ENCODE data around the gene ISCA2. TPM values are rescaled to one million over a fixed set of nuclear protein-coding genes. Genes with fewer than 3 reads are reported as not detected.

Gene ISCA2
- total and polyA plus RNA-seq, 2 donors: 34.1 to 35.3 TPM

GRCh38 chr14:74491956-74492775 lies 1.4 kb upstream of the ISCA2 start:
- WGBS: 4% methylated on average over 20 of the region's 20 CpGs
- Histone ChIP-seq H3K9me3 (ENCODE audit: control insufficient read depth in 2 of 2, insufficient read depth in 1 of 2, low read length in 1 of 2) (no peaks in the 10 kb centered on the region), H3K4me1 (ENCODE audit: control insufficient read depth in 2 of 2, insufficient read depth in 2 of 2, low read length in 2 of 2) (peaks cover 15 to 20% of the 10 kb centered on the region in 2 donors), H3K27ac (ENCODE audit: low read depth in 1 of 2, low read length in 1 of 2) (no peak overlapping the region), H3K27me3 (ENCODE audit: control insufficient read depth in 2 of 2, insufficient read depth in 1 of 2, low read length in 1 of 2) (peaks cover 15 to 21% of the 10 kb centered on the region in 2 donors), H3K36me3 (ENCODE audit: control insufficient read depth in 2 of 2, insufficient read depth in 2 of 2, low read length in 1 of 2) (peaks cover 0 to 4% of the 10 kb centered on the region in 2 donors), H3K4me3 (ENCODE audit: low read length in 2 of 2) (peak overlapping the region; percentile 72 to 78)
- DNase-seq (ENCODE audit: low read depth in 6 of 9, low spot score in 9 of 9): peak in 1 of 9 donors; percentile 41

DNA sequence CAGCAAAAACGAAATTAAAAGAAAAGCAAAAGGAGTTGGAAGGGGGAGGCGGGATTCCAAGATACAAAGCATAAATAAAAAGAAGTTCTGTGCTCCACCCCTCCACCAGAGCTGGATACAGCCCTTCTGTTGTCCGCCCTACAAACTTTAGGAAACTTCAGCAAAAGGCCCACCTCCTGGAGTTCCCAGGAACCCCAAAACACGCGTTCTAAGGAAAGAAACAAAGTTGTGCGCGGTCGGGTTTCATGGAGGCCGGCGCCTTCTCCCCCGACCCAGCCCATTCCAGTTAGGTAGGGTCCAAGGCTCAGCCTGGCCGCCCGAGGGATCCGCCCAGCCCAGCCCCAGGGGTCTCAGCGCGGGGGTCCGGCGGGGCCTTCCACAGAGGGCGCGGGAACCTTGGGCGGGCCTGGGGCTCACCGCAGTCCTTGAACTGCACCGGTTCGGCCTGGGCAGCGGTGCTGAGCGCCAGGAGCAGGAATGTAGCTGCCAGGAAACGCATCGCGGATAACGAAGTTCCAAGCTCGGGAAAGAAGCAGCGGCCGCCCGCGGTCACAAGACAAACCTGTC lies 706 bp upstream of the ISCA2 start, which contains the start of gene NPC2:
Gene NPC2, minus strand, starts transcription at position 530 of the 567 bp plus-strand sequence. Its CDS starts 31 bp downstream, at position 499.
- under 1% methylated on average over 35 of the region's 35 CpGs for WGBS
- H3K4me1 ChIP-seq (ENCODE audit: control insufficient read depth in 2 of 2, insufficient read depth in 2 of 2, low read length in 2 of 2): peaks cover 15 to 20% of the 10 kb centered on the region in 2 donors

GRCh38 chr14:74495356-74495755 lies 1.8 kb downstream of the ISCA2 start:
- 95% methylated on average over 2 of the region's 2 CpGs for WGBS
- no peak overlapping the region for H3K27ac ChIP-seq (ENCODE audit: low read depth in 1 of 2, low read length in 1 of 2)

More for the DNA sequence above, 706 bp upstream of the ISCA2 start, which contains the start of gene NPC2:
- DNase-seq (ENCODE audit: low read depth in 6 of 9, low spot score in 9 of 9): peak in 1 of 9 donors; percentile 9
- H3K9me3 ChIP-seq (ENCODE audit: control insufficient read depth in 2 of 2, insufficient read depth in 1 of 2, low read length in 1 of 2): no peaks in the 10 kb centered on the region
- H3K36me3 ChIP-seq (ENCODE audit: control insufficient read depth in 2 of 2, insufficient read depth in 2 of 2, low read length in 1 of 2): peaks cover 0 to 4% of the 10 kb centered on the region in 2 donors
- peak within 1 kb of the TSS; percentile 72 to 97 for H3K4me3 ChIP-seq (ENCODE audit: low read length in 2 of 2)
- H3K27ac ChIP-seq (ENCODE audit: low read depth in 1 of 2, low read length in 1 of 2): peak within 1 kb of the TSS; percentile 65 to 83
- peaks cover 15 to 21% of the 10 kb centered on the region in 2 donors for H3K27me3 ChIP-seq (ENCODE audit: control insufficient read depth in 2 of 2, insufficient read depth in 1 of 2, low read length in 1 of 2)

GRCh38 chr14:74500417-74501134 lies 7.0 kb downstream of the ISCA2 start:
- H3K4me3 ChIP-seq (ENCODE audit: low read length in 2 of 2): no peak overlapping the region
- WGBS: 96% methylated on average over 10 of the region's 10 CpGs
- H3K9me3 ChIP-seq (ENCODE audit: control insufficient read depth in 2 of 2, insufficient read depth in 1 of 2, low read length in 1 of 2): no peaks in the 10 kb centered on the region
- H3K27ac ChIP-seq (ENCODE audit: low read depth in 1 of 2, low read length in 1 of 2): no peak overlapping the region
- H3K36me3 ChIP-seq (ENCODE audit: control insufficient read depth in 2 of 2, insufficient read depth in 2 of 2, low read length in 1 of 2): peaks cover 0 to 1% of the 10 kb centered on the region in 2 donors
- no peak for DNase-seq (ENCODE audit: low read depth in 6 of 9, low spot score in 9 of 9)
- H3K27me3 ChIP-seq (ENCODE audit: control insufficient read depth in 2 of 2, insufficient read depth in 1 of 2, low read length in 1 of 2): no peaks in the 10 kb centered on the region
- H3K4me1 ChIP-seq (ENCODE audit: control insufficient read depth in 2 of 2, insufficient read depth in 2 of 2, low read length in 2 of 2): peaks cover 0 to under 1% of the 10 kb centered on the region in 2 donors

More at GRCh38 chr14:74495356-74495755, 1.8 kb downstream of the ISCA2 start:
- H3K9me3 ChIP-seq (ENCODE audit: control insufficient read depth in 2 of 2, insufficient read depth in 1 of 2, low read length in 1 of 2): no peaks in the 10 kb centered on the region
- H3K4me3 ChIP-seq (ENCODE audit: low read length in 2 of 2): no peak overlapping the region
- H3K27me3 ChIP-seq (ENCODE audit: control insufficient read depth in 2 of 2, insufficient read depth in 1 of 2, low read length in 1 of 2): peaks cover 15 to 21% of the 10 kb centered on the region in 2 donors
- peaks cover 0 to 4% of the 10 kb centered on the region in 2 donors for H3K36me3 ChIP-seq (ENCODE audit: control insufficient read depth in 2 of 2, insufficient read depth in 2 of 2, low read length in 1 of 2)
- DNase-seq (ENCODE audit: low read depth in 6 of 9, low spot score in 9 of 9): no peak
- peaks cover 15 to 20% of the 10 kb centered on the region in 2 donors for H3K4me1 ChIP-seq (ENCODE audit: control insufficient read depth in 2 of 2, insufficient read depth in 2 of 2, low read length in 2 of 2)

GRCh38 chr14:74501135-74501614 lies 7.6 kb downstream of the ISCA2 start:
- Histone ChIP-seq H3K9me3 (ENCODE audit: control insufficient read depth in 2 of 2, insufficient read depth in 1 of 2, low read length in 1 of 2) (no peaks in the 10 kb centered on the region), H3K36me3 (ENCODE audit: control insufficient read depth in 2 of 2, insufficient read depth in 2 of 2, low read length in 1 of 2) (no peaks in the 10 kb centered on the region), H3K27ac (ENCODE audit: low read depth in 1 of 2, low read length in 1 of 2) (no peak overlapping the region), H3K27me3 (ENCODE audit: control insufficient read depth in 2 of 2, insufficient read depth in 1 of 2, low read length in 1 of 2) (no peaks in the 10 kb centered on the region), H3K4me3 (ENCODE audit: low read length in 2 of 2) (no peak overlapping the region), H3K4me1 (ENCODE audit: control insufficient read depth in 2 of 2, insufficient read depth in 2 of 2, low read length in 2 of 2) (peaks cover 0 to 7% of the 10 kb centered on the region in 2 donors)
- peak in 1 of 9 donors; percentile 22 for DNase-seq (ENCODE audit: low read depth in 6 of 9, low spot score in 9 of 9)
- WGBS: 85% methylated on average over 16 of the region's 16 CpGs

GRCh38 chr14:74501691-74502090 lies 8.1 kb downstream of the ISCA2 start:
- Histone ChIP-seq H3K9me3 (ENCODE audit: control insufficient read depth in 2 of 2, insufficient read depth in 1 of 2, low read length in 1 of 2) (no peaks in the 10 kb centered on the region), H3K4me1 (ENCODE audit: control insufficient read depth in 2 of 2, insufficient read depth in 2 of 2, low read length in 2 of 2) (peaks cover 0 to 11% of the 10 kb centered on the region in 2 donors), H3K36me3 (ENCODE audit: control insufficient read depth in 2 of 2, insufficient read depth in 2 of 2, low read length in 1 of 2) (no peaks in the 10 kb centered on the region), H3K4me3 (ENCODE audit: low read length in 2 of 2) (no peak overlapping the region), H3K27ac (ENCODE audit: low read depth in 1 of 2, low read length in 1 of 2) (no peak overlapping the region), H3K27me3 (ENCODE audit: control insufficient read depth in 2 of 2, insufficient read depth in 1 of 2, low read length in 1 of 2) (no peaks in the 10 kb centered on the region)
- 89% methylated on average over 5 of the region's 5 CpGs for WGBS
- DNase-seq (ENCODE audit: low read depth in 6 of 9, low spot score in 9 of 9): no peak

DNA sequence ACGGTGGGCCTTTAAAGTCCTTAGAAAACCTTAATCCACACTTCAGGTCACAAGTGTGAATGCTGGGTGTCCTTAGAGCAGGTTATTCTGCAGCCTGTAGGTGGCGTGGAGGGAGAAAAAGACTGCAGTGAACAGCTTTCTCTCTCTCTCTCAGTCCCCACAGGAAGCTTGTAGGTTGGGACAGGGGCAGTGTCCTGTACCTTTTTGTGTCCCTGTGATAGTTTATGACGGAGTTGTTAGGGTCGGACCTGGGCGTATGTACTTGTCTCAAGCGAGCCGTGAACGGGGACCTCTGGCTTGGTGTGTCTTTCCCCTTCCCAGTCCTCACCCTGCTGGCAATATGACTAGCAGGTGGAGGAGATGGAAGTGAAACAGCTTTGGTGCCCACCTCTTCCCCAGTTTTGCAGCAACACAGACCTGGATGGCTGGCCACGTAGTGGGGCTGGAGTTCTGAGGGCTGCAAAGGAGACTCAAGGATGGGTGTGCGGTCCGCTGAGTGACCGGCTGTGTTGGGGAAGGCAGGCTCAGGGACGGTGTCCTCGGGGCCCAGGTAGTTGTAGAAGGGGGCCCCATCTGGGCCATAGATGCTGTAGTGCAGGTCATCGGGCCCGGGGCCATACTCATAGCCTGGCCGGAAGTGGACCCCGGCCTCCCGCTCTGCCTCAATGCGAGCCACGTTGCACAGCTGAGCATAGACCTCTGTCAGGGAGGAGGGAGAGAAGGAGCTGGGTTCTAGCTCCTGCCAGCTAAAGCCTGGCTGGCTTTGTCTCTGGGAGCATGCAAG lies 8.9 kb downstream of the ISCA2 start:
- peak in 2 of 9 donors; percentile 18 to 32 for DNase-seq (ENCODE audit: low read depth in 6 of 9, low spot score in 9 of 9)
- Histone ChIP-seq H3K36me3 (ENCODE audit: control insufficient read depth in 2 of 2, insufficient read depth in 2 of 2, low read length in 1 of 2) (no peaks in the 10 kb centered on the region), H3K4me3 (ENCODE audit: low read length in 2 of 2) (no peak overlapping the region), H3K9me3 (ENCODE audit: control insufficient read depth in 2 of 2, insufficient read depth in 1 of 2, low read length in 1 of 2) (no peaks in the 10 kb centered on the region), H3K27ac (ENCODE audit: low read depth in 1 of 2, low read length in 1 of 2) (no peak overlapping the region), H3K4me1 (ENCODE audit: control insufficient read depth in 2 of 2, insufficient read depth in 2 of 2, low read length in 2 of 2) (peaks cover 0 to 11% of the 10 kb centered on the region in 2 donors), H3K27me3 (ENCODE audit: control insufficient read depth in 2 of 2, insufficient read depth in 1 of 2, low read length in 1 of 2) (no peaks in the 10 kb centered on the region)
- 90% methylated on average over 21 of the region's 21 CpGs for WGBS

- Histone ChIP-seq H3K36me3 (ENCODE audit: control insufficient read depth in 2 of 2, insufficient read depth in 2 of 2, low read length in 1 of 2) (no peaks in the 10 kb centered on the region), H3K9me3 (ENCODE audit: control insufficient read depth in 2 of 2, insufficient read depth in 1 of 2, low read length in 1 of 2) (no peaks in the 10 kb centered on the region), H3K4me1 (ENCODE audit: control insufficient read depth in 2 of 2, insufficient read depth in 2 of 2, low read length in 2 of 2) (peaks cover 0 to 11% of the 10 kb centered on the region in 2 donors), H3K4me3 (ENCODE audit: low read length in 2 of 2) (no peak overlapping the region), H3K27ac (ENCODE audit: low read depth in 1 of 2, low read length in 1 of 2) (no peak overlapping the region), H3K27me3 (ENCODE audit: control insufficient read depth in 2 of 2, insufficient read depth in 1 of 2, low read length in 1 of 2) (no peaks in the 10 kb centered on the region)
- 94% methylated on average over 14 of the region's 14 CpGs for WGBS
- DNase-seq (ENCODE audit: low read depth in 6 of 9, low spot score in 9 of 9): no peak
These were observed 9.8 kb downstream of the ISCA2 start for GRCh38 chr14:74503291-74503937.
